Parathyroid adenoma (tissue), 2 donors: ENCODE data around the gene SLC5A8.

Source experiments
- H2AFZ ChIP-seq: fragments of 300-600 bp; sonication (generic); one replicate; pipeline ENCODE4 v1.7.0; 2017; ENCODE audit warnings: antibody characterized with exemption, mild to moderate bottlenecking
- H3K27ac ChIP-seq: fragments of 300-600 bp; sonication (generic); one replicate; pipeline ENCODE4 v1.7.0; 2017
- H3K27me3 ChIP-seq: fragments of 300-600 bp; sonication (generic); one replicate; pipeline ENCODE4 v1.7.0; 2017; ENCODE audit warnings: low read length; ENCODE audit not compliant: control insufficient read depth, insufficient read depth
- H3K36me3 ChIP-seq: fragments of 300-600 bp; sonication (generic); one replicate; pipeline ENCODE4 v1.7.0; 2017; ENCODE audit warnings: low read length; ENCODE audit not compliant: control insufficient read depth, insufficient read depth
- H3K4me1 ChIP-seq: fragments of 300-600 bp; sonication (generic); one replicate; pipeline ENCODE4 v1.7.0; 2017; ENCODE audit warnings: control low read depth
- H3K4me2 ChIP-seq: fragments of 300-600 bp; sonication (generic); one replicate; pipeline ENCODE4 v1.7.0; 2017; ENCODE audit warnings: low read length
- H3K4me3 ChIP-seq: fragments of 300-600 bp; sonication (generic); one replicate; pipeline ENCODE4 v1.7.0; 2017; ENCODE audit warnings: low read depth, low read length
- H3K79me2 ChIP-seq: fragments of 300-600 bp; sonication (generic); one replicate; pipeline ENCODE4 v1.7.0; 2017; ENCODE audit warnings: control low read depth
- H3K9ac ChIP-seq: fragments of 300-600 bp; sonication (generic); one replicate; pipeline ENCODE4 v1.7.0; 2017; ENCODE audit warnings: mild to moderate bottlenecking
- H3K9me3 ChIP-seq: fragments of 300-600 bp; sonication (generic); one replicate; pipeline ENCODE4 v1.7.0; 2017; ENCODE audit warnings: low read length; ENCODE audit not compliant: control insufficient read depth
- TF ChIP-seq, protein P1 (sequence below): fragments of 300-600 bp; sonication (generic); IDR thresholded peaks from one replicate; pipeline ENCODE4 v1.7.0; 2017; ENCODE audit warnings: antibody characterized with exemption, mild to moderate bottlenecking
- donor health status: primary hyperparathyroidism.

SLC5A8 gene

GRCh38 chr12:101115326-101115725 lies 94.7 kb downstream of the SLC5A8 start:
- H3K79me2 ChIP-seq = no peaks in the 10 kb centered on the region
- TF ChIP-seq, protein P1, sequence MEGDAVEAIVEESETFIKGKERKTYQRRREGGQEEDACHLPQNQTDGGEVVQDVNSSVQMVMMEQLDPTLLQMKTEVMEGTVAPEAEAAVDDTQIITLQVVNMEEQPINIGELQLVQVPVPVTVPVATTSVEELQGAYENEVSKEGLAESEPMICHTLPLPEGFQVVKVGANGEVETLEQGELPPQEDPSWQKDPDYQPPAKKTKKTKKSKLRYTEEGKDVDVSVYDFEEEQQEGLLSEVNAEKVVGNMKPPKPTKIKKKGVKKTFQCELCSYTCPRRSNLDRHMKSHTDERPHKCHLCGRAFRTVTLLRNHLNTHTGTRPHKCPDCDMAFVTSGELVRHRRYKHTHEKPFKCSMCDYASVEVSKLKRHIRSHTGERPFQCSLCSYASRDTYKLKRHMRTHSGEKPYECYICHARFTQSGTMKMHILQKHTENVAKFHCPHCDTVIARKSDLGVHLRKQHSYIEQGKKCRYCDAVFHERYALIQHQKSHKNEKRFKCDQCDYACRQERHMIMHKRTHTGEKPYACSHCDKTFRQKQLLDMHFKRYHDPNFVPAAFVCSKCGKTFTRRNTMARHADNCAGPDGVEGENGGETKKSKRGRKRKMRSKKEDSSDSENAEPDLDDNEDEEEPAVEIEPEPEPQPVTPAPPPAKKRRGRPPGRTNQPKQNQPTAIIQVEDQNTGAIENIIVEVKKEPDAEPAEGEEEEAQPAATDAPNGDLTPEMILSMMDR = no peak
- H3K4me2 ChIP-seq = no peak overlapping the region
- H3K4me3 ChIP-seq = no peak overlapping the region
- no peaks in the 10 kb centered on the region for H3K4me1 ChIP-seq
- no peak overlapping the region for H3K9ac ChIP-seq
- H3K27ac ChIP-seq = no peak overlapping the region
- no peak overlapping the region for H2AFZ ChIP-seq
- H3K9me3 ChIP-seq = no peaks in the 10 kb centered on the region
- H3K36me3 ChIP-seq = no peaks in the 10 kb centered on the region
- H3K27me3 ChIP-seq = no peaks in the 10 kb centered on the region

- H3K9ac ChIP-seq = no peak overlapping the region
- H3K79me2 ChIP-seq = no peaks in the 10 kb centered on the region
- no peak overlapping the region for H2AFZ ChIP-seq
- no peaks in the 10 kb centered on the region for H3K36me3 ChIP-seq
- no peaks in the 10 kb centered on the region for H3K4me1 ChIP-seq
- no peaks in the 10 kb centered on the region for H3K27me3 ChIP-seq
- no peak overlapping the region for H3K4me3 ChIP-seq
- TF ChIP-seq, protein P1 = no peak
- H3K9me3 ChIP-seq = no peaks in the 10 kb centered on the region
- no peak overlapping the region for H3K4me2 ChIP-seq
- no peak overlapping the region for H3K27ac ChIP-seq
Observed at GRCh38 chr12:101111441-101111840, 98.6 kb downstream of the SLC5A8 start.

GRCh38 chr12:101110866-101111265 lies 99.2 kb downstream of the SLC5A8 start:
- no peak overlapping the region for H3K27ac ChIP-seq
- H3K27me3 ChIP-seq = no peaks in the 10 kb centered on the region
- H3K9ac ChIP-seq = no peak overlapping the region
- H3K4me2 ChIP-seq = no peak overlapping the region
- no peak overlapping the region for H3K4me3 ChIP-seq
- H3K36me3 ChIP-seq = no peaks in the 10 kb centered on the region
- no peaks in the 10 kb centered on the region for H3K4me1 ChIP-seq
- H3K9me3 ChIP-seq = no peaks in the 10 kb centered on the region
- no peak overlapping the region for H2AFZ ChIP-seq
- H3K79me2 ChIP-seq = no peaks in the 10 kb centered on the region
- TF ChIP-seq, protein P1 = no peak

GRCh38 chr12:101108130-101108529 lies 101.9 kb downstream of the SLC5A8 start:
- no peaks in the 10 kb centered on the region for H3K9me3 ChIP-seq
- H3K79me2 ChIP-seq = no peaks in the 10 kb centered on the region
- no peaks in the 10 kb centered on the region for H3K27me3 ChIP-seq
- no peak overlapping the region for H3K4me2 ChIP-seq
- no peak overlapping the region for H3K4me3 ChIP-seq
- no peak overlapping the region for H3K27ac ChIP-seq
- TF ChIP-seq, protein P1 = no peak
- no peaks in the 10 kb centered on the region for H3K36me3 ChIP-seq
- H3K4me1 ChIP-seq = no peaks in the 10 kb centered on the region
- no peak overlapping the region for H2AFZ ChIP-seq
- no peak overlapping the region for H3K9ac ChIP-seq

- no peaks in the 10 kb centered on the region for H3K4me1 ChIP-seq
- TF ChIP-seq, protein P1 = no peak
- H3K27me3 ChIP-seq = no peaks in the 10 kb centered on the region
- no peaks in the 10 kb centered on the region for H3K36me3 ChIP-seq
- no peak overlapping the region for H3K9ac ChIP-seq
- no peak overlapping the region for H3K4me3 ChIP-seq
- H3K9me3 ChIP-seq = no peaks in the 10 kb centered on the region
- H3K27ac ChIP-seq = no peak overlapping the region
- H3K79me2 ChIP-seq = no peaks in the 10 kb centered on the region
- no peak overlapping the region for H3K4me2 ChIP-seq
- H2AFZ ChIP-seq = no peak overlapping the region
Observed at GRCh38 chr12:101107032-101107763, 102.8 kb downstream of the SLC5A8 start.
